Raji (cell line): ENCODE results near the gene KLB.

ENCODE experiments used
- POLR2A ChIP-seq: IDR thresholded peaks from 2 replicates; pipeline ENCODE4 v1.6.1; 2011; ENCODE audit warnings: low read depth, low read length, control low read depth; ENCODE audit not compliant: insufficient read depth

KLB gene

DNA sequence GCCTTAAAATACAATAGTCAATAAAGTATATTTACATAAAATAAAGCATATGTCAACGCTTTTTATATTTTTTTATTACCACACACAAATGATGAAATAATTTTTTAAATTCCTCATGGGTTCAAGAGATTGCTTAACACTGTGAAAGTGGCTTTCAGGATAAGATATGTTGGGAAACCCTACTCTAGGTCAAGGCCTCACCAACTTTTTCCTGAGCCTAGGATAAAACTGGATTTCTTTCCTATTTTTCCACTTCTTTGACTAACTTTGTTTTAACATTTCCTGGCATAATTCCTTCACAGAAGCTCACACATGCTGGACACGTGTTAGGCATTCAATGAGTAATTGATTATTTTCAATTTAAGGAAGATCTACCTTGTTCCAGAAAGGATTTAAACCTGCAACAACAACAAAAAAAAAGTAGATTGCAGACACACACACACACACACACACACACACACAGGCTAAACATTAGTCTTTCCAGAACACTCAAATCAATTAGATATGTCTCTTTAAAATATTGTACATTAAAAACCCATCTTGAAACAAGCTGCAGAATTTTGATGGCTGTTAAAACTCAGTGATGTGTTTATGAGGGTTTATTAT is 9.1 kb downstream of the KLB start:
- TF ChIP-seq POLR2A, result no peak

DNA sequence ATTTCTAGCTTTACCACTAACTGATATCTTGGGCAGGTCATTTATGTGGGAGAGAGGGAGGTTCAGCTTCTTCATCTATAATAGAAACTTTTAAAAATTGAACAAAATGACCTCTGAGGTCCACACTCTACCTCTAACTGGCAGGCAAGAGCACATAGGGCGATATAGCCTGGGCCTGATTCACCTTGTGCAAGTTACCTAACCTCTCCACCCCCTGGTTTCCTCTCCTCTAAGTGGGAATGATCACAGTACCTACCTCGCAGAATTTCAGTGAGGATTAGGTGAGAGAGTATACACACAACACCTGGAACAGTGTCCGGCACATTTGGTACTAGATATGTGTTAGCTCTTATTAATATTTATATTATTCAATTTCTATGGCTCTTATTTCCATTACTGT is 15.5 kb downstream of the KLB start:
- no peak for TF ChIP-seq POLR2A

- no peak for TF ChIP-seq POLR2A
These were observed 20.0 kb downstream of the KLB start for GRCh38 chr4:39426728-39427127.

GRCh38 chr4:39427520-39428114 is 20.9 kb downstream of the KLB start:
- no peak for TF ChIP-seq POLR2A

DNA sequence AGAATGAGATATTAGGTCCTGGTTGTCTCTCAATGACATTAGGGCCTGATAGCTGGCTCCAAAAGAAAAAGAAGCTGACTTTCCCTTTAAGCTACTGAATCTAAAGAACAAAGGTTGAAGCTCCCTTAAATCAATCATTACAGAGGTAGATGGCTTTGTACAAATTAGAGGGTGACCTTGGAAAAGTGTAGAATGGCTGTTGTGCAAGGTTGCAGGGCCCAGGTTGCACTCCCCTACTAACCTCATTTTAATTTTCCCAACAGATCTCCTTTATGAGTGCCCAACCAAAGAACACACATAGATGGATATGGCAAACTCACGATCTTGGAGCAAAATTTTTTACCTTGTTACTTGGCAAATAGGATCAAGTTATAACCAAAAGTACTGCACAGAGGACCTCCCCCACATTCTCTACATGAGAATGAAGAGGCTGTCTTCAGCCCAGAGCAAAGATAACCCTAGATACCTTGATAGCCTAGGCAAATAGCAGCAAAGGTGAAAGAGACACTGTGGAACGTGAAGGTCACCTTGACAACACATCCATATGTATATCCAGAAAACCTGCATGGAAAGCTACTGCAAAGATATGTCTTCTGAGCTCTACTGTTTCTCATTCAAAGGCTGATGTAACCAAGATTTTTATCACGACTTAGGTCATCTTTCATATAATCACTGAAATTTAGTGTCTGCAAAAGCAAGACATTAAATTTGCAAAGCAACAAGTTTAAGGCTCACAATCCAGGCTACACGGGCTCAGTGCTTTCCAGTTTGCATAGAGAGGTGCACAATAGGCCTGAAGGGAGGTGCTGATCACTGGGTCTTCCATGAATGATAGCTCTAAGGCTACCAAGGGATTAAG is 23.0 kb downstream of the KLB start:
- no peak for TF ChIP-seq POLR2A

GRCh38 chr4:39433878-39434492 is 27.3 kb downstream of the KLB start:
- TF ChIP-seq POLR2A, result no peak

DNA sequence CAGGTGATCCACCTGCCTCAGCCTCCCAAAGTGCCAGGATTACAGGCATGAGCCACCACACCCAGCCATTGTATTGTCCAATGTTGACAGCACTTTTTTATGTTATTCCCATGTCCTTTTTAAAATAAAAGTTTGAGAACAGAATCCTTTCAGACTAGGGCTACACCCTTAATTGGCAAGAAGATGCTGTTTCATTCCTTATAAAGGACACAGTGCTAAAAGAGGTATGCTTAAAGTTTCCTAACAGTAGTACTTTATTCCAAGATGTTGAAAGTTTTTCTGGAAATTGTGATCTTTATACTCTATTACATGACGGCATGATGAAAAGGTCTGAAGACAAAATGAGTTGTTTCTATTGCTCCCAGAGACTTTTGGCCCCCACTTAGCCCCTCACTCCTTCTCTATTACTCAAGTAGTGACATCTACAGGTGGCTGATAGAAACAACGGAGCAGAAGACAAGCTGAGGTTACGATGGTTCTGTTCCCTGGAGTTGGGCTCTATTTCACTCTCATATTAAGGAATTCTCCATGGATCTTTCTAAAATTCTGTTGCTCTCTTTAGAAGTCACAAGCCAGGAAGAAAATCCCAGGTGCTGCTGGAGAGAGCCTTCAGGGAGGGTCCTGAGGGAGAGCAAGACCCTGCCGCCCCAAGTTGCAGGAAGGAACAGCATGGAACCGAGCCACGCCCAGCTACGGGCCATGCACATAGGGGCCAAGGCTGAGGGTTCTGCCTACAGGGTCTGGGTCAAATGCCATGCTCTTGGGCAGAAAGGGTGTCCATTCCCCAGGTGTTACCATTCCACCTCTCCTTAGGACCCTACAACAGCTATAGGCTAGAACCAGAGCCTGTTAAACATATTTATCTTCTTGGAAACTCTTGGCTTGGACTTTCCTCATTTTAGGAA is 29.2 kb downstream of the KLB start:
- TF ChIP-seq POLR2A, result no peak

DNA sequence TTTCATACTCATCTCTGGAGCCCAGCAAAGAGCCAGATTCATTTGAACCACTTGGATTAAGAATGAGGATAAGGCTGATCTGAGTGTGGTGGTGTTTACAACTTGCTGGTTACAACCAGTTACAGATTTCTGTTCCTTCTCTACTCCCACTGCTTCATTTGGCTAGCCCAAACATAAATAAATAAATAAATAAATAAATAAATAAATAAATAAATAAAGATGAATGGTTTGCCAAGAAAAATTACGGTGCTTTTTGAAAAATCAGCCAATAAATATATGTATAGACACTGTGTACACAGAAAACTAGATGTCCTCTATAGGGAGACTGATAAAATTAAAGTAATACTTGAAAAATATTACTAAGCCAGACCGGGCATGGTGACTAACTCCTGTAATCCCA is 34.9 kb downstream of the KLB start:
- no peak for TF ChIP-seq POLR2A

GRCh38 chr4:39442998-39443397 is 36.3 kb downstream of the KLB start:
- TF ChIP-seq POLR2A, result no peak

DNA sequence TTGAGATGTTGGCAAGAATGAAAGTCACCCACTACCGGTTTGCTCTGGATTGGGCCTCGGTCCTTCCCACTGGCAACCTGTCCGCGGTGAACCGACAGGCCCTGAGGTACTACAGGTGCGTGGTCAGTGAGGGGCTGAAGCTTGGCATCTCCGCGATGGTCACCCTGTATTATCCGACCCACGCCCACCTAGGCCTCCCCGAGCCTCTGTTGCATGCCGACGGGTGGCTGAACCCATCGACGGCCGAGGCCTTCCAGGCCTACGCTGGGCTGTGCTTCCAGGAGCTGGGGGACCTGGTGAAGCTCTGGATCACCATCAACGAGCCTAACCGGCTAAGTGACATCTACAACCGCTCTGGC is 39.7 kb downstream of the KLB start:
- no peak for TF ChIP-seq POLR2A

DNA sequence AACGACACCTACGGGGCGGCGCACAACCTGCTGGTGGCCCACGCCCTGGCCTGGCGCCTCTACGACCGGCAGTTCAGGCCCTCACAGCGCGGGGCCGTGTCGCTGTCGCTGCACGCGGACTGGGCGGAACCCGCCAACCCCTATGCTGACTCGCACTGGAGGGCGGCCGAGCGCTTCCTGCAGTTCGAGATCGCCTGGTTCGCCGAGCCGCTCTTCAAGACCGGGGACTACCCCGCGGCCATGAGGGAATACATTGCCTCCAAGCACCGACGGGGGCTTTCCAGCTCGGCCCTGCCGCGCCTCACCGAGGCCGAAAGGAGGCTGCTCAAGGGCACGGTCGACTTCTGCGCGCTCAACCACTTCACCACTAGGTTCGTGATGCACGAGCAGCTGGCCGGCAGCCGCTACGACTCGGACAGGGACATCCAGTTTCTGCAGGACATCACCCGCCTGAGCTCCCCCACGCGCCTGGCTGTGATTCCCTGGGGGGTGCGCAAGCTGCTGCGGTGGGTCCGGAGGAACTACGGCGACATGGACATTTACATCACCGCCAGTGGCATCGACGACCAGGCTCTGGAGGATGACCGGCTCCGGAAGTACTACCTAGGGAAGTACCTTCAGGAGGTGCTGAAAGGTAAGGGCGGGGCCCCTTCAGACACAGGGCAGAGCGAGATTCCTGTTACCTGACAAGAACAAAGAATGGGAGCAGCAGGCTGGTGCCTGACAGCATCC is 40.3 kb downstream of the KLB start:
- no peak; the same call in 1 of the 2 replicates for TF ChIP-seq POLR2A

- TF ChIP-seq POLR2A, result no peak
These were observed 43.9 kb downstream of the KLB start for GRCh38 chr4:39450618-39451017.

DNA sequence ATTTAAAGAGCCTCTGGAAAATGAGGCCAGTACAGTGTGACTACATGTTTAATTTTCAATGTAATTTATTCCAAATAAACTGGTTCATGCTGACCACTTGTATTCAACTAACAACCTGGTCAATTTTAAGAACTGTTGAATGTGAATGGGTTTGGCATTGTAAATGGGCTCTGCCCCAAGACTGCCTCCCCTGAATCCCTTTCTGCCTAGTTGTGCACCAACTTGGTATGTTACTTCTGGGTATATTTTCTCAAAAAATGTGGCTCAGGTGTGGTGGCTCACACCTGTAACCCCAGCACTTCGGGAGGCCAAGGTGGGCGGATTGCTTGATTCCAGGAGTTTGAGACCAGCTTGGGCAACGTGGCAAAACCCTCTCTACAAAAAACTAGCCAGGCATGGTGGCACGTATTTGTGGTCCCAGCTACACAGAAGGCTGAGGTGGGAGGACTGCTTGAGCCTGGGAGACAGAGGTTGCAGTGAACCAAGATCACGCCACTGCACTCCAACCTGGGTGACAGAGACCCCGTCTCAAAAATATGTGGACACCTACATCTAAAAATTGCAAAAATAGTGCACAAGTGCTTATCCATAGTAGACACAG is 44.8 kb downstream of the KLB start:
- TF ChIP-seq POLR2A, result no peak
